Lower lobe of right lung (tissue), 2 donors: ENCODE data around the gene NCS1. TPM values are rescaled to one million over a fixed set of nuclear protein-coding genes. Genes with fewer than 3 reads are reported as not detected.

ENCODE experiments used
- ATAC-seq, 2 donors: fragments of 200-7000 bp; cut with Tn5 transposase; one replicate each; pipeline ENCODE4 v1.9.1; 2020 to 2022; ENCODE audit warnings: mild to moderate bottlenecking in 2 of 2, moderate library complexity in 2 of 2
- DNase-seq: peaks from one replicate; pipeline ENCODE4 v3.0.0-alpha.2; 2020
- H3K27ac ChIP-seq: fragments of 200-600 bp; one replicate; pipeline ENCODE4 v1.8.0; 2022
- H3K27me3 ChIP-seq: fragments of 200-600 bp; one replicate; pipeline ENCODE4 v1.8.0; 2022; ENCODE audit warnings: low read depth
- H3K36me3 ChIP-seq: fragments of 200-600 bp; one replicate; pipeline ENCODE4 v1.8.0; 2022; ENCODE audit warnings: mild to moderate bottlenecking
- H3K4me1 ChIP-seq: fragments of 200-600 bp; one replicate; pipeline ENCODE4 v1.8.0; 2022
- H3K4me3 ChIP-seq: fragments of 200-600 bp; one replicate; pipeline ENCODE4 v1.8.0; 2022; ENCODE audit warnings: mild to moderate bottlenecking
- H3K9me3 ChIP-seq: fragments of 200-600 bp; one replicate; pipeline ENCODE4 v1.8.0; 2022
- CTCF ChIP-seq: fragments of 200-600 bp; IDR thresholded peaks from one replicate; pipeline ENCODE4 v1.8.0; 2022; ENCODE audit warnings: antibody characterized with exemption, mild to moderate bottlenecking
- intact Hi-C: fragments of 100-400 bp; cut with DNase I; formaldehyde crosslinking; loops from one replicate; pipeline ENCODE4 v1.11.0; 2022
- total RNA-seq: library from RNA; stranded (reverse); fragmentation: NEBNext Ultra II Directional; extraction: Animal tissue kit (Norgen Biotek cat#: 25700); gene quantifications from one replicate; pipeline ENCODE4 v1.2.1, GENCODE V29; 2021
- donor health status: DM: no; HTN: yes; CAD: no; lungs with severe emphysema.

The NCS1 gene
- total RNA-seq, 1 donor from 2014 or later, result 7.0 TPM

- no peak for TF ChIP-seq CTCF
- Histone ChIP-seq H3K36me3 (no peaks in the 10 kb centered on the region), H3K4me1 (peaks cover 11% of the 10 kb centered on the region), H3K27ac (no peak overlapping the region), H3K27me3 (peaks cover 11% of the 10 kb centered on the region), H3K4me3 (no peak overlapping the region), H3K9me3 (no peaks in the 10 kb centered on the region)
- no peak for ATAC-seq
- intact Hi-C loops, result no loop called here
- no peak for DNase-seq
Measured at GRCh38 chr9:130175355-130175754, 3.2 kb downstream of the NCS1 start.

DNA sequence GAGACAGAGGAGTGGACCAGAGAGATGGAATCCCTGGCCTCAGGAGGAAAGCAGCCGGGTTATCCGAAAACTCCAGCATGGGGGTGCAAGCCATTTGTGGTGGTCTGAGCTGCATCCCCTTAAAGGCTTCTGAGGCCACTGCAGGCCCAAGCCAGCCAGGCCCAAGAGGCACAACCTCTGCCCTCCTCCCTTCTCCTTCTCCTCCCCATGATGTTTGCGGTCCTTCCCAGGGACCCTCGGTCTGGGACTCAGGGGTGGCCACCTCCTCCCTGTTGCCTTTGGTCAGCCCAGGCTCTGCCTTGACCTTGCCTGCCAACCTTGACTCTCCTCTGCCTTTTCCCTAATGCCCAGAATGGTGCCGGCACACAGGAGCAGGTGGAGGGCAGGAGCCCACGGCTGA, 4.6 kb downstream of the NCS1 start:
- H3K27ac ChIP-seq, result no peak overlapping the region

GRCh38 chr9:130177898-130178805, 5.9 kb downstream of the NCS1 start:
- Histone ChIP-seq H3K27ac (no peak overlapping the region), H3K4me3 (no peak overlapping the region), H3K4me1 (peaks cover 7% of the 10 kb centered on the region), H3K27me3 (peaks cover 6% of the 10 kb centered on the region), H3K9me3 (no peaks in the 10 kb centered on the region), H3K36me3 (no peaks in the 10 kb centered on the region)
- intact Hi-C loops, result no loop called here
- ATAC-seq (no peak), DNase-seq (no peak)
- no peak for TF ChIP-seq CTCF

More for the DNA sequence above, 4.6 kb downstream of the NCS1 start:
- Histone ChIP-seq H3K4me3 (no peak overlapping the region), H3K27me3 (peaks cover 11% of the 10 kb centered on the region), H3K9me3 (no peaks in the 10 kb centered on the region), H3K4me1 (peaks cover 11% of the 10 kb centered on the region), H3K36me3 (no peaks in the 10 kb centered on the region)
- intact Hi-C loops, result no loop called here
- DNase-seq (no peak), ATAC-seq (no peak)
- TF ChIP-seq CTCF, result no peak

DNA sequence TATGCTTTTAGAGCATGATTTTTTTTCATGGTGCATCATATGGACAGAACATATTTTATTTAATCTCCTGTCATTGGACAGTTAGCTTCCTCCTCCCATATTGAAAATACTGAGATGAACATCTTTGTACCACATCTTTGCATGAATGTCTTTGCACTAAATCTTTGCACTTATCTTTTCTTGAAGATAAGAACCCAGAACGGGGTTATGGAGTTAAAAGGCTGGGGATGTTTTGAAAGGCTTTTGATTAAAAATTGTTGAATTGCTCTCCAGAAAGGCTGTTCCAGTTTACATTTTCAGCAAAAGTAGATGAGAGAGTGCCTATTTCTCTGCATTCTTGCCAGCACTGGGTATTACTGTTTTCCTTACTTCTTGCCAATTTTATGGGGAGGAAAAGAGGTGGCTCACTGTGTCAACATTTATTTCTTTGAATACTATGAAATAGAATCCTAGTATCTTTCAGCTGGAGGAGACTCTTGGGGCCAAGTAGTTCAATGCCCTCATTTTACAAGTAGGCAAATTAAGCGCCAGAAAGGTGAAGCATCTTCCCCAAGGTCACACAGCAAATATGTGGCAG, 7.2 kb downstream of the NCS1 start:
- no peak for DNase-seq
- no peaks in the 10 kb centered on the region for H3K4me1 ChIP-seq
- TF ChIP-seq CTCF, result no peak
- no peak for ATAC-seq
- intact Hi-C loops, result no loop called here
- no peaks in the 10 kb centered on the region for H3K27me3 ChIP-seq
- no peak overlapping the region for H3K27ac ChIP-seq
- H3K36me3 ChIP-seq, result no peaks in the 10 kb centered on the region
- no peaks in the 10 kb centered on the region for H3K9me3 ChIP-seq
- no peak overlapping the region for H3K4me3 ChIP-seq

GRCh38 chr9:130180516-130180915, 8.3 kb downstream of the NCS1 start:
- intact Hi-C loops, result no loop called here
- no peaks in the 10 kb centered on the region for H3K9me3 ChIP-seq
- DNase-seq, result no peak
- ATAC-seq, result no peak
- no peak overlapping the region for H3K4me3 ChIP-seq
- no peaks in the 10 kb centered on the region for H3K27me3 ChIP-seq
- no peaks in the 10 kb centered on the region for H3K36me3 ChIP-seq
- no peak for TF ChIP-seq CTCF
- no peaks in the 10 kb centered on the region for H3K4me1 ChIP-seq
- no peak overlapping the region for H3K27ac ChIP-seq
